ENCODE results near the gene CECR2. TPM values are rescaled to one million over a fixed set of nuclear protein-coding genes. Genes with fewer than 3 reads are reported as not detected.

The CECR2 gene
- total and polyA plus RNA-seq, 8 donors, result 8.0 to 22.0 (median 17.1) TPM

DNA sequence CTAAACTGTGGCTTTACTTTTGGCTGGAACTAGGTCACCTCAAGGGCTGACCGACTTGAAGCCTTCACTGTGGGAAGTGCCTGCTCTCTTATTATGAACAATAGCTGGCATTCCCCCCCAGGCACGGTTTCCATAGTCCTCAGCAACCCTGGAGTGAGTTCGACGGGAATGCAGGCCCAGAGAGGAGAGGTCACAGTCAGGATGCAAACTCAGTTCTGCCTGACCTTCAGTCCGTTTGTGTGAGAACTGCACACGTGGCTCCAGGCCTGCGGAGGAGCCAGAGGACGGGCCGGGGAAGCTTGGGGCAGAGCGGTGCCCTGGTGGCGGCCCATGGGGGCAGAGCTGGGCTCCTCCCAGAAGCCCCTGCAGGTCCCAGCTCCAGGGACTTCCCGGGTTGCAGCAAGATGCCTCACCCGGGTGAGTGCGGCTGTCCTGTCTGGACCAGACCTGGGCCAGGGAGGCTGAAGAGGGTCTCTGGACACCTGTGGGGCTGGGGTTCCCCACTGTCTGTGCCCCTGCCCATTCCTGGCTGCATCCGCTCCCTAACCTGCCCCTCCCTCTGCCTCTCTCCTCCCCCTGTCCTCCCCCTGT, 211.3 kb downstream of the CECR2 start:
- no peak for DNase-seq
- no peak overlapping the region for H3K27ac ChIP-seq
- ATAC-seq, result no peak
- H3K4me3 ChIP-seq, result no peak overlapping the region
- TF ChIP-seq, protein P1, sequence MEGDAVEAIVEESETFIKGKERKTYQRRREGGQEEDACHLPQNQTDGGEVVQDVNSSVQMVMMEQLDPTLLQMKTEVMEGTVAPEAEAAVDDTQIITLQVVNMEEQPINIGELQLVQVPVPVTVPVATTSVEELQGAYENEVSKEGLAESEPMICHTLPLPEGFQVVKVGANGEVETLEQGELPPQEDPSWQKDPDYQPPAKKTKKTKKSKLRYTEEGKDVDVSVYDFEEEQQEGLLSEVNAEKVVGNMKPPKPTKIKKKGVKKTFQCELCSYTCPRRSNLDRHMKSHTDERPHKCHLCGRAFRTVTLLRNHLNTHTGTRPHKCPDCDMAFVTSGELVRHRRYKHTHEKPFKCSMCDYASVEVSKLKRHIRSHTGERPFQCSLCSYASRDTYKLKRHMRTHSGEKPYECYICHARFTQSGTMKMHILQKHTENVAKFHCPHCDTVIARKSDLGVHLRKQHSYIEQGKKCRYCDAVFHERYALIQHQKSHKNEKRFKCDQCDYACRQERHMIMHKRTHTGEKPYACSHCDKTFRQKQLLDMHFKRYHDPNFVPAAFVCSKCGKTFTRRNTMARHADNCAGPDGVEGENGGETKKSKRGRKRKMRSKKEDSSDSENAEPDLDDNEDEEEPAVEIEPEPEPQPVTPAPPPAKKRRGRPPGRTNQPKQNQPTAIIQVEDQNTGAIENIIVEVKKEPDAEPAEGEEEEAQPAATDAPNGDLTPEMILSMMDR (IDR thresholded peaks at IDR 0.05), result no peak
- no peaks in the 10 kb centered on the region for H3K36me3 ChIP-seq
- intact Hi-C loops (cut with DNase I), result no loop called here
- H3K4me1 ChIP-seq, result no peaks in the 10 kb centered on the region
- no peaks in the 10 kb centered on the region for H3K9me3 ChIP-seq
- no peaks in the 10 kb centered on the region for H3K27me3 ChIP-seq

DNA sequence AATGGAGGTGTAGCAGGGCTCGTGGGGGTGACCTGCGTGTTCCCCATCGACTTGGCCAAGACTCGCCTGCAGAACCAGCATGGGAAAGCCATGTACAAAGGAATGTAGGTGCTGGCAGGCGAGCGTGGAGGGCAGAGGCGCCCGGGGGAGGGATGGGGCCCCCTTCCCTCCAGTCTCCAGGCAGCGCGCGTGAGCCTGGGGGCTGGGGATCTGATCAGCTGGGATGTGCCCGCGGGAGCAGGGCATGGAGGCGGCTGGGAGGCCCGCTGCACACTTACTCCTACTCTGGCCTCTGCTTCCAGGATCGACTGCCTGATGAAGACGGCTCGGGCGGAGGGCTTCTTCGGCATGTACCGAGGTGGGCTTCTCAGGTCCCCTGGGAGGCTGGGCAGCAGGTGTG, 211.8 kb downstream of the CECR2 start:
- Histone ChIP-seq H3K4me3 (no peak overlapping the region), H3K36me3 (no peaks in the 10 kb centered on the region), H3K9me3 (no peaks in the 10 kb centered on the region), H3K4me1 (no peaks in the 10 kb centered on the region), H3K27me3 (no peaks in the 10 kb centered on the region), H3K27ac (no peak overlapping the region)
- no peak for DNase-seq
- intact Hi-C loops (cut with DNase I), result no loop called here
- ATAC-seq, result no peak
- TF ChIP-seq, protein P1 (IDR thresholded peaks at IDR 0.05), result no peak

DNA sequence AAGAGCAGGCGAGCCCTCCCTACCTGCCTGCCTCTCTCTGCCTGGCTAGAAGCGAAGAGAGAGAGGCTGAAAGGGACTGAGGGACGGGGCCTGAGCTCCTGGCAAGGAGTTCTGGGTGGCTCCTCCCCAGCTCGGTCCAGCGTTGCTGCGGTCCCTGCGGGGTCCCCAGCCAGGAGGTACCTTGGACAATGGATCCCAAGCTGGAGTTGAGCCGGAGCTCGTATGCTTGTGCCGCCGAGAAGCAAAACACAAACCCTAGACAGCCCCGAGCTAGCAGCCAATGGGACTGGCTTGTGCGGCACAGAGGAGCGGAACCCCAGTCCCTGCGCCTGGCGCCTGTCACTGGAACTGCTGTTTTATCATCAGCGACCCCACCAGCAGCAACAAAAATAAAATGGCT, 212.4 kb downstream of the CECR2 start:
- TF ChIP-seq, protein P1 (IDR thresholded peaks at IDR 0.05), result no peak

DNA sequence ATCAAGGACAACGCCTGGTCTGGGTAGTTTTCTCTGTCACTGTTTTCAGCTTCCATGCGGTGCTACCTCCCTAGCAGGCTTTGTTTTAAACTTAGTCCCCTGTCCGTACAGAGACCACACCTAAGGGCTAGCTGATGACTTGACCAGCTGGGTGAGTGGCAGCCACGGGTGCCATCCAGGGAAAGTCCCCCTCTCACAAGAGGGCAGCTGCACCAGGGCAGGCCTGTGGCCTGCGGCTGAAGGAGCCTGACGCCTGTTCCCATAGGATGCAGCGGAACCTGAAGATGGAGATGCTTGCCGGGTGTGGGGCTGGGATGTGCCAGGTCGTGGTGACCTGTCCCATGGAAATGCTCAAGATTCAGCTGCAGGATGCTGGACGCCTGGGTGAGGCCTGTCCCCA, 213.9 kb downstream of the CECR2 start:
- TF ChIP-seq, protein P1 (IDR thresholded peaks at IDR 0.05), result no peak
- no peak for ATAC-seq
- no peaks in the 10 kb centered on the region for H3K4me1 ChIP-seq
- H3K27me3 ChIP-seq, result no peaks in the 10 kb centered on the region
- no peak for DNase-seq
- no peaks in the 10 kb centered on the region for H3K9me3 ChIP-seq
- no peaks in the 10 kb centered on the region for H3K36me3 ChIP-seq
- H3K4me3 ChIP-seq, result no peak overlapping the region
- intact Hi-C loops (cut with DNase I), result no loop called here
- H3K27ac ChIP-seq, result no peak overlapping the region

More for the DNA sequence above, 212.4 kb downstream of the CECR2 start:
- DNase-seq (no peak), ATAC-seq (no peak)
- H3K4me3 ChIP-seq, result no peak overlapping the region
- intact Hi-C loops (cut with DNase I), result no loop called here
- no peaks in the 10 kb centered on the region for H3K27me3 ChIP-seq
- H3K36me3 ChIP-seq, result no peaks in the 10 kb centered on the region
- no peaks in the 10 kb centered on the region for H3K9me3 ChIP-seq
- H3K4me1 ChIP-seq, result no peaks in the 10 kb centered on the region
- no peak overlapping the region for H3K27ac ChIP-seq

DNA sequence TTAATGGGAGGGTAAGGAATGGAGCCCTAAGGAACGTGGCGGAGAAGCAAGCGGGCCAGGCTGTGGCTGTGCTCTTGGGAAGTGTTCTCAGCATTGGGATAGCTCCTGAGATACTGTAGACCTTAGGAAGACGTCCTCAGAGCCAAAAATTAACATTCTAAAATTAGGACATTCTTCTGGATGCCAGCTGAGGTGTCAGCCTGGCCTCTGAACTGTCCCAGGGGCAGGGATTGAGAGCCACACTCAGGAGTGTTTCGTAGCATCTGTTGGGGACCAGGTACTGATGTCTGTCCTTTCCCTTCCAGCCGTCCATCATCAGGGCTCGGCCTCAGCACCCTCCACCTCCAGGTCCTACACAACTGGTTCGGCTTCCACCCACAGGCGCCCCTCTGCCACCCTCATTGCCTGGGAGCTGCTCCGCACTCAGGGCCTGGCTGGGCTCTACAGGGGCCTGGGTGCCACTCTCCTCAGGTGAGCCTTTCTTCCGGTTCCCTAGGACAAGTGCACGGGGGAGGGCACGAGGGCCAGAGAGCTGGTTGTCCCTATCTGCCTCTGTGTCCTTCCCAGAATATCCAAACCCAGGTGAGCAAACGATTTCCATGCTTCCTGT, 217.7 kb downstream of the CECR2 start:
- Histone ChIP-seq H3K27me3 (no peaks in the 10 kb centered on the region), H3K4me1 (no peaks in the 10 kb centered on the region), H3K36me3 (peaks cover 0 to 23% of the 10 kb centered on the region in 2 donors), H3K27ac (no peak overlapping the region), H3K9me3 (no peaks in the 10 kb centered on the region), H3K4me3 (no peak overlapping the region)
- ATAC-seq, result no peak
- no peak for DNase-seq
- TF ChIP-seq, protein P1 (IDR thresholded peaks at IDR 0.05), result no peak
- intact Hi-C loops (cut with DNase I), result no loop called here

All from left lung (tissue), 10 donors.